WERI-Rb-1 (cell line): Measurements from ENCODE around the gene KRT12.
"Not testable (repeated sequence)": the region's sequence is repeated elsewhere in the genome, so short reads cannot be mapped to it uniquely, and the experiment has no call there.

Source experiments
- DNase-seq: peaks from one replicate; pipeline ENCODE4 v3.0.0-alpha.2; 2020
- H3K27ac ChIP-seq: fragments of 250-450 bp; sonication (Bioruptor Pico); 2 replicates; pipeline ENCODE4 v1.5.1; 2020; ENCODE audit warnings: mild to moderate bottlenecking, moderate library complexity
- H3K27me3 ChIP-seq: fragments of 250-450 bp; sonication (Bioruptor Pico); 2 replicates; pipeline ENCODE4 v1.5.1; 2021; ENCODE audit warnings: mild to moderate bottlenecking, low read depth, moderate library complexity; ENCODE audit not compliant: insufficient read depth, severe bottlenecking
- H3K36me3 ChIP-seq: fragments of 250-450 bp; sonication (Bioruptor Pico); 2 replicates; pipeline ENCODE4 v1.5.1; 2020; ENCODE audit warnings: mild to moderate bottlenecking, moderate library complexity
- H3K4me3 ChIP-seq: 2 replicates; pipeline ENCODE4 v1.5.1; 2011; ENCODE audit warnings: low read depth, mild to moderate bottlenecking, control low read depth, low read length
- H3K9me3 ChIP-seq: fragments of 250-450 bp; sonication (Bioruptor Pico); 2 replicates; pipeline ENCODE4 v1.5.1; 2021; ENCODE audit warnings: mild to moderate bottlenecking, moderate library complexity; ENCODE audit not compliant: severe bottlenecking
- TF ChIP-seq, protein P1 (sequence below): IDR thresholded peaks from 2 replicates; pipeline ENCODE4 v1.5.1; 2011; ENCODE audit warnings: low read depth, mild to moderate bottlenecking, control low read depth, inconsistent platforms, low read length

KRT12 gene

DNA sequence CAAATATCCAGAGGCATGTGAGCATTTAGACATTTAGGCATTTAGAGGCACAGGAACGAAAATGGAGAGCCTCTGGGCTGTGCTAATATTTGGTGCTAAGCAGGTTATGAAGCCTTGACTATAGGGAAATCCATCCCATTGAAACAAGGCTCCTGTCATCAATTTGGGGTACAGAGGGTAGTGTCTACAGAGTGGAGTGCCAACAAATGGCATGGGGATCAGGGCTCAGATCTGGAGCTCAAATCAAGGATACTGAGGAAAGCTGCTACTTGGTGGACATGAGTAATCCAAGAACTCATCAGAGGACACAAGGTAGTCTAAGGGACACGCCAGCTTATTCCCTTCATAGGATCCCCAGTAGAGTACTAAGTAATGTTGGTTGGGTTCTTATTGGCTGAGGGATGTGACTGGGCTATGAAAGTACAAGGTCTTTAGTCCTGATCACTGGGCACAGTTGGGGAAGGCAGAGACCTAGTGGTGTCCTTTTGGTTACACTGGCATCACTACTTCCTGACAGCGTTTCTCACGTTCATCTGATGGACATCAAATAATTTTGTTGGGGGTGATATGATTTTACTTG lies 49.8 kb downstream of the KRT12 start:
- TF ChIP-seq, protein P1, sequence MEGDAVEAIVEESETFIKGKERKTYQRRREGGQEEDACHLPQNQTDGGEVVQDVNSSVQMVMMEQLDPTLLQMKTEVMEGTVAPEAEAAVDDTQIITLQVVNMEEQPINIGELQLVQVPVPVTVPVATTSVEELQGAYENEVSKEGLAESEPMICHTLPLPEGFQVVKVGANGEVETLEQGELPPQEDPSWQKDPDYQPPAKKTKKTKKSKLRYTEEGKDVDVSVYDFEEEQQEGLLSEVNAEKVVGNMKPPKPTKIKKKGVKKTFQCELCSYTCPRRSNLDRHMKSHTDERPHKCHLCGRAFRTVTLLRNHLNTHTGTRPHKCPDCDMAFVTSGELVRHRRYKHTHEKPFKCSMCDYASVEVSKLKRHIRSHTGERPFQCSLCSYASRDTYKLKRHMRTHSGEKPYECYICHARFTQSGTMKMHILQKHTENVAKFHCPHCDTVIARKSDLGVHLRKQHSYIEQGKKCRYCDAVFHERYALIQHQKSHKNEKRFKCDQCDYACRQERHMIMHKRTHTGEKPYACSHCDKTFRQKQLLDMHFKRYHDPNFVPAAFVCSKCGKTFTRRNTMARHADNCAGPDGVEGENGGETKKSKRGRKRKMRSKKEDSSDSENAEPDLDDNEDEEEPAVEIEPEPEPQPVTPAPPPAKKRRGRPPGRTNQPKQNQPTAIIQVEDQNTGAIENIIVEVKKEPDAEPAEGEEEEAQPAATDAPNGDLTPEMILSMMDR = no peak
- DNase-seq = no peak
- Histone ChIP-seq H3K27ac (no peak overlapping the region), H3K4me3 (no peak overlapping the region), H3K27me3 (peaks cover 21% of the 10 kb centered on the region), H3K36me3 (no peaks in the 10 kb centered on the region), H3K9me3 (peaks cover 26% of the 10 kb centered on the region)

DNA sequence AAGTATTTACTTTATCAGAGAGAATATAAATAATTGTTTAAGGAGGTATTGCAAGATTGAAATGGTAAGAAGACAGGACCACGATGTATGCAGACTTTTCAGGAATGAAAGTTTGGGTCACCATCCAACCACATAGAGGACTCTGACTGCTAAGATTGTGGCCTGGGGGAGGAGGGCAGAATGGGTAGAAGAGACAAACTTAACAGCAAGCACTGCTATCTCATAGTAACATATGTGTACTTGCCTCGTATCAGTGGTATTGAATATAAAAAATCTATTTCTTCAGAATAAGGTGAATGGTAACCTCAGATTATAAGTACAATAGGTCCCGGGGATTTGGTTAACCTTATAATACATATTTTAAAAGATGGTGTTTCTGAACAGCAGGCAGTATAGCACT lies 50.5 kb downstream of the KRT12 start:
- no peak for DNase-seq
- Histone ChIP-seq H3K36me3 (no peaks in the 10 kb centered on the region), H3K4me3 (no peak overlapping the region), H3K27ac (no peak overlapping the region), H3K9me3 (peaks cover 26% of the 10 kb centered on the region), H3K27me3 (peaks cover 20% of the 10 kb centered on the region)
- TF ChIP-seq, protein P1 = no peak

DNA sequence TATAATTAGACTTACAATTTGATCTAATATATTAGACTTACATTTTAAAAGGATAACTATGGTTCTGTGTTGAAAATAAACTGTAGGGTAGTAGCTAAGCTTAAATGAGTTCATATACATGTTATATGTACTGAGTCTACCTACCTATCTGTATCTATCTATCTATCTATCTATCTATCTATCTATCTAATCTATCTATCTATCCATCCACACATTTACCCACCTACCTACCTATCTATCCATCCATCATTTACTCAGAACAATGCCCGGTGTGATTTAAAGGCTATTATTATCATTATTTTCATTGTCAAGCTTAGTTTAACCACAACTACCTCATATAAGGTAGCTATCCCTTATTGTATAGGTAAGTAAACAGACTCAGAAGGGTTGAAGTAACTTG lies 51.6 kb downstream of the KRT12 start:
- no peak for DNase-seq
- H3K27ac ChIP-seq = no peak overlapping the region
- H3K4me3 ChIP-seq = no peak overlapping the region
- H3K9me3 ChIP-seq = peaks cover 24% of the 10 kb centered on the region
- peaks cover 30% of the 10 kb centered on the region for H3K27me3 ChIP-seq
- no peaks in the 10 kb centered on the region for H3K36me3 ChIP-seq
- TF ChIP-seq, protein P1 = no peak

DNA sequence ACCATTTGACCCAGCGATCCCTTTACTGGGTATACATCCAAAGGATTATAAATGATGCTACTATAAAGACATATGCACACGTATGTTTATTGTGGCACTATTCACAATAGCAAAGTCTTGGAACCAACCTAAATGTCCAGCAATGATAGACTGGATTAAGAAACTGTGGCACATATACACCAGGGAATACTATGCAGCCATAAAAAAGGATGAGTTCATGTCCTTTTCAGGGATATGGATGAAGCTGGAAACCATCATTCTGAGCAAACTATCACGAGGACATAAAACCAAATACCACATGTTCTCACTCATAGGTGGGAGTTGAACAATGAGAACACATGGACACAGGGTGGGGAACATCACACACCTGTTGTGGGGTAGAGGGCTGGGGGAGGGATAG lies 52.4 kb downstream of the KRT12 start:
- DNase-seq, H3K27ac ChIP-seq, H3K4me3 ChIP-seq, H3K36me3 ChIP-seq: not testable (repeated sequence)
- Histone ChIP-seq H3K9me3 (peaks cover 18% of the 10 kb centered on the region), H3K27me3 (peaks cover 33% of the 10 kb centered on the region)

DNA sequence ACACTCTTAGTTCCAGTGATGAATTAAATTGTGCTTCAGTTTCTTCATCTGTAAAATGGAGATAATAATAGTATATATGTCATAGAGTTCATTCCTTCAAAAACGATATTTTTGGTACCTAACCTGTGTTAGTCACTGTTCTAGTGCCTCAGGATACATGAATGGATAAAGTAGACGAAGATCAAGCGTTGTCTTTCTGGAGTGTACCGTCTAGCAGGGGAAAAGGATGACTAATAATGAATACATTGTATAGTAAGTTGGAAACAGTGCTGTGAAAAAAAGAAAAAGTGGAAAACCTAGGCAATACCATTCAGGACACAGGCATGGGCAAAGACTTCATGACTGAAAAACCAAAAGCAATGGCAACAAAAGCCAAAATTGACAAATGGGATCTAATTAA lies 53.2 kb downstream of the KRT12 start:
- Histone ChIP-seq H3K27ac (no peak overlapping the region), H3K36me3 (no peaks in the 10 kb centered on the region), H3K27me3 (peaks cover 40% of the 10 kb centered on the region), H3K4me3 (no peak overlapping the region), H3K9me3 (peaks cover 13% of the 10 kb centered on the region)
- TF ChIP-seq, protein P1 = no peak
- DNase-seq = no peak

DNA sequence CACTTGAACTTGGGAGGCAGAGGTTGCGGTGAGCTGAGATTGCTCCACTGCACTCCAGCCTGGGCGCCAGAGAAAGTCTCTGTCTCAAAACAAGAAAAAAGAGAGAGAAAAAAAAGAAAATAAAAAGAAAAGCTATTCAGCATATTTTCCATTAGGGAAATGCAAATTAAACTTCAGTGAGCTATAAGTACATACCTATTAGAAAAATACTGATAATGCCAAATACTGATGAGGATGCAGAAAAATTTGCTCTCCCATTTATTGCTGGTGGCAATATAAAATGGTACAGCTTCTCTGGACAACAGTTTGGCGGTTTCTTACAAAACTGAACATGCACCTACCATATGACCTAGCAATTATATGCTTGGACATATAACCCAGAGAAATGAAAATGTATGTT lies 54.4 kb downstream of the KRT12 start:
- H3K27me3 ChIP-seq = peaks cover 51% of the 10 kb centered on the region
- TF ChIP-seq, protein P1 = no peak

More for the DNA sequence above, 54.4 kb downstream of the KRT12 start:
- no peaks in the 10 kb centered on the region for H3K36me3 ChIP-seq
- no peak for DNase-seq
- H3K27ac ChIP-seq = no peak overlapping the region
- no peak overlapping the region for H3K4me3 ChIP-seq
- H3K9me3 ChIP-seq = peaks cover 10% of the 10 kb centered on the region
